Cardiac fibroblast (primary cell): ENCODE data around the gene PTP4A1.

Source experiments
- DNase-seq, 2 donors: peaks; one replicate each; pipeline versions ENCODE4 v3.0.0 to v3.0.0-alpha.2; 2010; ENCODE audit warnings: low read depth in 2 of 2
- H3K4me3 ChIP-seq, 2 donors: replicated peaks in 1 of 2; 1 replicate in 1 of 2; 2 replicates in 1 of 2; pipeline ENCODE4 v1.5.1; 2011; ENCODE audit warnings: low read depth in 2 of 2, low read length in 2 of 2, mild to moderate bottlenecking in 2 of 2, moderate library complexity in 1 of 2
- CTCF ChIP-seq: IDR thresholded peaks from one replicate; pipeline ENCODE4 v1.5.1; 2011; ENCODE audit warnings: low read depth, mild to moderate bottlenecking, low read length, inconsistent platforms

Gene PTP4A1

GRCh38 chr6:63597141-63598048 lies 25.1 kb downstream of the PTP4A1 start:
- peak in 1 of 2 donors; percentile 39 for DNase-seq
- TF ChIP-seq CTCF = no peak
- peak overlapping the region; percentile 47 for H3K4me3 ChIP-seq

- peak; percentile 63 to 69 for DNase-seq
- peak overlapping the region; percentile 47 for H3K4me3 ChIP-seq
- TF ChIP-seq CTCF = peak; percentile 85
Observed at GRCh38 chr6:63598049-63599036, 26.1 kb downstream of the PTP4A1 start.

GRCh38 chr6:63599243-63599642 lies 27.0 kb downstream of the PTP4A1 start:
- no peak for TF ChIP-seq CTCF
- no peak for DNase-seq
- no peak overlapping the region for H3K4me3 ChIP-seq

- no peak overlapping the region for H3K4me3 ChIP-seq
- no peak for DNase-seq
- no peak for TF ChIP-seq CTCF
Observed at GRCh38 chr6:63600136-63600535, 27.9 kb downstream of the PTP4A1 start.

GRCh38 chr6:63609231-63609630 lies 37.0 kb downstream of the PTP4A1 start:
- no peak for DNase-seq
- no peak for TF ChIP-seq CTCF
- no peak overlapping the region for H3K4me3 ChIP-seq

GRCh38 chr6:63610944-63611343 lies 38.7 kb downstream of the PTP4A1 start:
- no peak for TF ChIP-seq CTCF
- no peak overlapping the region for H3K4me3 ChIP-seq

More at GRCh38 chr6:63610944-63611343, 38.7 kb downstream of the PTP4A1 start:
- DNase-seq = no peak
